ENCODE data around the gene HS3ST4.

DNA sequence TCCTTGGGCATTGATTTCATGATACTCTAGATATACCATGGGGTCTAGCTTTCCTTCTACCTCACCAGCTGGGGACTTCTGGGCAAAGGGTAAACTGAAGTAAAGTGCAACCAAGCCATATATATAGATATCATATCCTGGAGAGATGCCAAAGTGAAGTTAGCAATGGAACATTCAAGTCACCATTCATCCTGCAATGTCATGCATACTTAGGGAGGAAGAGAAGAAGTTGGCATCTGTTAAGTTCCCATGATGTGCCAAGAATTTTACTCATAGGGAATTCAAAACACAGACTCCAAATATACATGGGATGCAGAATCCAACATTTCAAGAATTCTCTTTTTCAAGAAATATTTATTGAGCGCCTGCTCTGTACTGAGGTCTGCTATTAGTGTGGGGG is 399.8 kb downstream of the HS3ST4 start:
- TF ChIP-seq, protein P1, sequence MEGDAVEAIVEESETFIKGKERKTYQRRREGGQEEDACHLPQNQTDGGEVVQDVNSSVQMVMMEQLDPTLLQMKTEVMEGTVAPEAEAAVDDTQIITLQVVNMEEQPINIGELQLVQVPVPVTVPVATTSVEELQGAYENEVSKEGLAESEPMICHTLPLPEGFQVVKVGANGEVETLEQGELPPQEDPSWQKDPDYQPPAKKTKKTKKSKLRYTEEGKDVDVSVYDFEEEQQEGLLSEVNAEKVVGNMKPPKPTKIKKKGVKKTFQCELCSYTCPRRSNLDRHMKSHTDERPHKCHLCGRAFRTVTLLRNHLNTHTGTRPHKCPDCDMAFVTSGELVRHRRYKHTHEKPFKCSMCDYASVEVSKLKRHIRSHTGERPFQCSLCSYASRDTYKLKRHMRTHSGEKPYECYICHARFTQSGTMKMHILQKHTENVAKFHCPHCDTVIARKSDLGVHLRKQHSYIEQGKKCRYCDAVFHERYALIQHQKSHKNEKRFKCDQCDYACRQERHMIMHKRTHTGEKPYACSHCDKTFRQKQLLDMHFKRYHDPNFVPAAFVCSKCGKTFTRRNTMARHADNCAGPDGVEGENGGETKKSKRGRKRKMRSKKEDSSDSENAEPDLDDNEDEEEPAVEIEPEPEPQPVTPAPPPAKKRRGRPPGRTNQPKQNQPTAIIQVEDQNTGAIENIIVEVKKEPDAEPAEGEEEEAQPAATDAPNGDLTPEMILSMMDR (IDR thresholded peaks at IDR 0.05; ENCODE audit: insufficient read depth, low read depth, low read length), result no peak
- TF ChIP-seq EZH2 (IDR thresholded peaks at IDR 0.05; ENCODE audit: insufficient read depth, low read length), result no peak

Measured in astrocyte (in vitro differentiated cells and primary cell).